ENCODE measurements around the gene SOST. TPM values are rescaled to one million over a fixed set of nuclear protein-coding genes. Genes with fewer than 3 reads are reported as not detected.

The SOST gene
- total RNA-seq, 1 donor from 2014 or later, result not detected

DNA sequence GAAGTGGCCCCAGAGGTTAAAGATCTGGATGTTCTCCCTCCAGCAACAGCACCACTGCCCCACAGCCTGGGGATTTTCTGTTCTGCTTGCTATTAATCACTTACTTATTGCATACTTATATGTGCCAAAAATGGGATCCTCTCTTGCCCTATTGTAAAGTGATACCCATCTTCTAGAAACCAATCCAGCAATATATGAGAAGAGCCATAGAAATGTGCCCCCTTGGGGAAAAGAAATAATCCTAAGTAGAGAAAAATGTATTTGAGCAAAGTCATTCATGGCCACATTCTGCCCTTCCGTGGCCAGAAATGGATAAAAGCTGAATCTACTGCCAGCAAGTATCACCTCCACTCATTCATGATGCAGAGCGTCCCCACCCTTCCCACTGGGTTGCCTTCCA is 20.9 kb downstream of the SOST start:
- Histone ChIP-seq H3K9me3 (ENCODE audit: insufficient read depth, low read depth, low read length) (no peaks in the 10 kb centered on the region), H4K20me1 (ENCODE audit: insufficient read depth, low read length) (no peaks in the 10 kb centered on the region), H2AFZ (ENCODE audit: low read depth, low read length) (no peak overlapping the region), H3K4me2 (ENCODE audit: low read length) (no peak overlapping the region), H3K9ac (ENCODE audit: low read length) (no peak overlapping the region), H3K4me1 (ENCODE audit: insufficient read depth, low read length) (peaks cover 40% of the 10 kb centered on the region), H3K27me3 (ENCODE audit: insufficient read depth, low read length) (no peaks in the 10 kb centered on the region), H3K4me3 (ENCODE audit: insufficient read depth, low read depth, low read length) (no peak overlapping the region), H3K79me2 (ENCODE audit: insufficient read depth, low read length) (no peaks in the 10 kb centered on the region), H3K36me3 (ENCODE audit: insufficient read depth, low read length) (no peaks in the 10 kb centered on the region), H3K27ac (ENCODE audit: low read depth, low read length) (no peak overlapping the region)
- FAIRE-seq (no peak), DNase-seq (ENCODE audit: low read depth) (no peak)
- Mint-ChIP-seq H3K4me3 (ENCODE audit: unreplicated experiment) (no peak overlapping the region), H3K4me1 (ENCODE audit: low read depth, unreplicated experiment) (peaks cover 33% of the 10 kb centered on the region), H3K27me3 (ENCODE audit: low read depth, unreplicated experiment) (no peaks in the 10 kb centered on the region), H3K36me3 (ENCODE audit: low read depth, unreplicated experiment) (no peaks in the 10 kb centered on the region), H3K9me3 (ENCODE audit: unreplicated experiment) (peaks cover 6% of the 10 kb centered on the region), H3K27ac (ENCODE audit: unreplicated experiment) (no peak overlapping the region)
- TF ChIP-seq, protein P1, sequence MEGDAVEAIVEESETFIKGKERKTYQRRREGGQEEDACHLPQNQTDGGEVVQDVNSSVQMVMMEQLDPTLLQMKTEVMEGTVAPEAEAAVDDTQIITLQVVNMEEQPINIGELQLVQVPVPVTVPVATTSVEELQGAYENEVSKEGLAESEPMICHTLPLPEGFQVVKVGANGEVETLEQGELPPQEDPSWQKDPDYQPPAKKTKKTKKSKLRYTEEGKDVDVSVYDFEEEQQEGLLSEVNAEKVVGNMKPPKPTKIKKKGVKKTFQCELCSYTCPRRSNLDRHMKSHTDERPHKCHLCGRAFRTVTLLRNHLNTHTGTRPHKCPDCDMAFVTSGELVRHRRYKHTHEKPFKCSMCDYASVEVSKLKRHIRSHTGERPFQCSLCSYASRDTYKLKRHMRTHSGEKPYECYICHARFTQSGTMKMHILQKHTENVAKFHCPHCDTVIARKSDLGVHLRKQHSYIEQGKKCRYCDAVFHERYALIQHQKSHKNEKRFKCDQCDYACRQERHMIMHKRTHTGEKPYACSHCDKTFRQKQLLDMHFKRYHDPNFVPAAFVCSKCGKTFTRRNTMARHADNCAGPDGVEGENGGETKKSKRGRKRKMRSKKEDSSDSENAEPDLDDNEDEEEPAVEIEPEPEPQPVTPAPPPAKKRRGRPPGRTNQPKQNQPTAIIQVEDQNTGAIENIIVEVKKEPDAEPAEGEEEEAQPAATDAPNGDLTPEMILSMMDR (IDR thresholded peaks at IDR 0.05; ENCODE audit: insufficient read depth, low read depth, low read length), result no peak
- TF ChIP-seq EZH2 (IDR thresholded peaks at IDR 0.05; ENCODE audit: insufficient read depth, low read length), result no peak

DNA sequence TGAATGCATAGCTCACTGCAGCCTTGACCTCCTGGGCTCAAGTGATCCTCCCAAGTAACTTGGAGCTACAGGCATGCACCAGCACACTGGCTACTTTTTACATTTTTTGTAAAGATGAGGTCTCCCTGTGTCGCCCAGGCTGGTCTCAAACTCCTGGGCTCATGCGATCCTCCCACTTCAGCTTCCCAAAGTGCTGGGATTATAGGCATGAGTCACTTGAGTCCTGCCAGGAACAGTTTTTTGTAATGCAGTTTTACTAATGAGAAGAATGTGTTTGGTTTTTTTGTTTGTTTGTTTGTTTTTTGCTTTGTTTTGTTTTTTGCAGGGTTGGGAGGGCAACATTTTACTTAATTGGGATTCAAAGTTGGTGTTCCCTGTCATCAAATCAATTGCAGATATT is 22.2 kb downstream of the SOST start:
- Histone ChIP-seq H2AFZ (ENCODE audit: low read depth, low read length) (no peak overlapping the region), H3K4me3 (ENCODE audit: insufficient read depth, low read depth, low read length) (no peak overlapping the region), H3K9ac (ENCODE audit: low read length) (no peak overlapping the region), H3K9me3 (ENCODE audit: insufficient read depth, low read depth, low read length) (no peaks in the 10 kb centered on the region), H4K20me1 (ENCODE audit: insufficient read depth, low read length) (no peaks in the 10 kb centered on the region), H3K79me2 (ENCODE audit: insufficient read depth, low read length) (no peaks in the 10 kb centered on the region), H3K4me1 (ENCODE audit: insufficient read depth, low read length) (peaks cover 42% of the 10 kb centered on the region), H3K4me2 (ENCODE audit: low read length) (no peak overlapping the region), H3K27me3 (ENCODE audit: insufficient read depth, low read length) (no peaks in the 10 kb centered on the region), H3K27ac (ENCODE audit: low read depth, low read length) (no peak overlapping the region), H3K36me3 (ENCODE audit: insufficient read depth, low read length) (no peaks in the 10 kb centered on the region)
- no peak for FAIRE-seq
- TF ChIP-seq, protein P1 (IDR thresholded peaks at IDR 0.05; ENCODE audit: insufficient read depth, low read depth, low read length), result no peak
- no peak for TF ChIP-seq EZH2 (IDR thresholded peaks at IDR 0.05; ENCODE audit: insufficient read depth, low read length)
- H3K27me3 Mint-ChIP-seq (ENCODE audit: low read depth, unreplicated experiment), result no peaks in the 10 kb centered on the region
- peaks cover 3% of the 10 kb centered on the region for H3K9me3 Mint-ChIP-seq (ENCODE audit: unreplicated experiment)
- H3K36me3 Mint-ChIP-seq (ENCODE audit: low read depth, unreplicated experiment), result no peaks in the 10 kb centered on the region
- H3K4me3 Mint-ChIP-seq (ENCODE audit: unreplicated experiment), result peak overlapping the region; percentile 8
- peaks cover 37% of the 10 kb centered on the region for H3K4me1 Mint-ChIP-seq (ENCODE audit: low read depth, unreplicated experiment)
- no peak overlapping the region for H3K27ac Mint-ChIP-seq (ENCODE audit: unreplicated experiment)
- no peak for DNase-seq (ENCODE audit: low read depth)

DNA sequence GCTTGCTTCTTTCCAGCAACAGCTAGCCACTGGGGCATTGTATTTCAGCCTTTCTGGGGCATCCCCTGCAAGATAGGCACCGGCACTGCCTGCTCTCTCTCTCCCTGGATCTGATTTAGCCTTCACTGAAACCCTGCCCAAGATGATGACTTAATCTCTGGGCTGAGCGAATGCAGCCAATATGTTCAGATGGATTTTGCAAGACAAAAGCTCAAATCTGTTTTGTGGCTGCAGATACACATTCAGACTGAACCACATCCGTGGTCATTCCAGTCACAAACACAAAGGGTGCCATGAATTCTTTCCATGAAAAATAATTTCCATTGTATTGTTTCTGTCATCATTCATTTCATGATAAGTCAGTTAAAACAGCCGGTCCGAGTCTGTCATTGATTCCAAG is 24.2 kb downstream of the SOST start:
- H3K4me2 ChIP-seq (ENCODE audit: low read length), result peak overlapping the region; percentile 49
- H2AFZ ChIP-seq (ENCODE audit: low read depth, low read length), result no peak overlapping the region
- no peaks in the 10 kb centered on the region for H3K27me3 ChIP-seq (ENCODE audit: insufficient read depth, low read length)
- DNase-seq (ENCODE audit: low read depth) (peak; percentile 95), FAIRE-seq (peak; percentile 96)
- H3K4me3 ChIP-seq (ENCODE audit: insufficient read depth, low read depth, low read length), result no peak overlapping the region
- H3K27ac ChIP-seq (ENCODE audit: low read depth, low read length), result peak overlapping the region; percentile 24
- Mint-ChIP-seq H3K9me3 (ENCODE audit: unreplicated experiment) (peaks cover 2% of the 10 kb centered on the region), H3K27me3 (ENCODE audit: low read depth, unreplicated experiment) (no peaks in the 10 kb centered on the region), H3K27ac (ENCODE audit: unreplicated experiment) (no peak overlapping the region), H3K4me3 (ENCODE audit: unreplicated experiment) (no peak overlapping the region), H3K4me1 (ENCODE audit: low read depth, unreplicated experiment) (peaks cover 22% of the 10 kb centered on the region), H3K36me3 (ENCODE audit: low read depth, unreplicated experiment) (no peaks in the 10 kb centered on the region)
- no peaks in the 10 kb centered on the region for H3K36me3 ChIP-seq (ENCODE audit: insufficient read depth, low read length)
- H3K9ac ChIP-seq (ENCODE audit: low read length), result peak overlapping the region; percentile 21
- no peaks in the 10 kb centered on the region for H3K9me3 ChIP-seq (ENCODE audit: insufficient read depth, low read depth, low read length)
- H4K20me1 ChIP-seq (ENCODE audit: insufficient read depth, low read length), result no peaks in the 10 kb centered on the region
- H3K79me2 ChIP-seq (ENCODE audit: insufficient read depth, low read length), result no peaks in the 10 kb centered on the region
- TF ChIP-seq, protein P1 (IDR thresholded peaks at IDR 0.05; ENCODE audit: insufficient read depth, low read depth, low read length), result no peak
- no peak for TF ChIP-seq EZH2 (IDR thresholded peaks at IDR 0.05; ENCODE audit: insufficient read depth, low read length)
- peaks cover 26% of the 10 kb centered on the region for H3K4me1 ChIP-seq (ENCODE audit: insufficient read depth, low read length)
